NCI-H446 treated with DMSO at 0.1 percent for 48 hours (cell line): ENCODE data around the gene AURKA.
A peak's percentile ranks its signal among the peaks of the same experiment; 100 is the strongest.

Source experiments
- DNase-seq: peaks from one replicate; lab custom pipeline; 2025; lab: John Stamatoyannopoulos, UW

AURKA gene

DNA sequence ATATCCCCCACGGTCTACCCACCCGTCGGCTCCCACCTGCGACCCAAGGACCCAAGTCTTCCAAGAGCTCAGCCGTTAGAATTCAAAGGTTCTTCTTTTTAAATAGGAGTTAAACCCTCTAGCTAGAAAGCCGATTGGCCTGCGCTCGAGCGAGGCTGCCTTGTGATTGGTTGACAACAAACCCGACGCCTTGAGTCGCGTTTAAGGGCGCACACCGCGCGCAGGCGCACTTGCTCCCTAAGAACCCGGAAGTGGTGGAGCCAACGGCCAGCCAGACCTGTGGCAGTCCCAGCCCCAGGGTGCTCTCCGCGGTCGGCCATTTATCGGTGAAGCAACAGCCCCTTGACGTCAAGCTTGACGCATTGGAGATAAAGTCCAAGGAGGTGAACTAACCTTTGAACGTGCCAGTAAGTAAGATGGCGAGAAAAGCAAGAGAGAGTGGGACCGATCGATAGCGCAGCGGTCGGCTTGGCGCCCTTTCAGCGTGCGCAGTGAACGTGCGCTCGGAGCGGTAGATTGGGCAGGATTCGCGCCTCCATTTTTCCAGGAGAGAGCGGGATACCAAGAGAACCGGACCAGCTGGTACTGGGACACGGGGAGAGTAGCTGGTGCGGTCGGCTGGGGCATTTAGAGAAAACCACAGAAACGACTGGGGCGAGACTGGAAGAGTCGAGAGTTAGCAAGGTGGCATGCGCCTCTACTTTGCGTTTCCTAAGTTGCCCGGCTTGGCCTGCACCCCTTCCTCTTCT lies at the start of gene AURKA, which contains the start of gene CSTF1:
AURKA (minus strand) TSS at position 84 of the 749 bp plus-strand sequence. CDS start 4,018 bp downstream, outside the sequence.
CSTF1 (plus strand) TSS at position 514 of the 749 bp plus-strand sequence. CDS start 2,908 bp downstream, outside the sequence.
- DNase-seq: peak; percentile 98

DNA sequence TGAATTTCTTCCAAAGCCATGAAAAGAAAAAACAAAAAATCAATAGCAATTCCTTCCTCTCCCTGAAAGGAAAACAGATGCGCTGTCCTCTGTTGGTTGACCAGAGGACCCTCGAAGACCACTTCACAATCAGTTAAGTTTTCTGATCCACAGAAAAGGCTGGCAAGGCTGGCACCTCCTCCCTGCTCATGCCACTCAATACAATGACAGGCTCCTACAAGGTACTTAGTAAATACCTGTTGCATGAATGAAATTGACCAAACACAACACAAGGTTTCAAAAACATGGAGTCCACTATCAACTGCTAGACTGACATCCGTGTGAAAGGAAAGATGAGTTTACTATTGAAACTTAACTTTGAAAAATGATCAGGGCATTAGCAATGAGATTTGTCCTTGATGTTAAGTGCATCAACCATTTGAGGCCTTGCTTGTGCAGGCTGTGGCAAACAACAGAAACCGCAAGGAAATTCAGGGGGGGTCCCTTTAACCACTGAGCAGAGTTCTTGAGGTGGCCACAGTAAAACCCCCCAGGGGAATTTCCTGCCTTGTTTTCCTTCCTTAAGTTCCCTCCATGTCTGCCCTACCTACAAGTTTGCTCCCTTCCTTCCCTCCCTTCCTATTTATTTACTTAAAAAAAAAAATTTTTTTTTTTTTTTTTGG lies 48.5 kb upstream of the AURKA start:
- no peak for DNase-seq

- DNase-seq: no peak
Observed at GRCh38 chr20:56439771-56440291, 47.8 kb upstream of the AURKA start.

DNA sequence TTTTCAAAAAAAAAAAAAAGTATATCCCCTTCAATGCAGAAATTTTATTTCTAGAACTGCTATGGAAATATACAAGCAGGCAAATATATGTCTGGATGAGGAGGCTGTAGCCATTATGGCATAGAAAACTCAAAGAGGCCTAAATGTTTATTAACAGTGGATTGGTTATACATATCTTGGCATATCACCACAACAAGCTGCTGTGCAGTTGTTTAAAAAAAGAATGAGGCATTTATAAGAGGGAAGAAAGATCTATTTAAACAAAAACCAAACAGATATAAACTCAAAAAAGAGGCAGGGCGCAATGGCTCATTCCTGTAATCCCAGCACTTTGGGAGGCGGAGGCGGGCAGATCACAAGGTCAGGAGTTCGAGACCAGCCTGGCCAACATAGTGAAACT lies 46.3 kb upstream of the AURKA start:
- no peak for DNase-seq

GRCh38 chr20:56437196-56437960 lies 45.4 kb upstream of the AURKA start:
- no peak for DNase-seq

- no peak for DNase-seq
Observed at GRCh38 chr20:56433880-56434255, 41.9 kb upstream of the AURKA start.

DNA sequence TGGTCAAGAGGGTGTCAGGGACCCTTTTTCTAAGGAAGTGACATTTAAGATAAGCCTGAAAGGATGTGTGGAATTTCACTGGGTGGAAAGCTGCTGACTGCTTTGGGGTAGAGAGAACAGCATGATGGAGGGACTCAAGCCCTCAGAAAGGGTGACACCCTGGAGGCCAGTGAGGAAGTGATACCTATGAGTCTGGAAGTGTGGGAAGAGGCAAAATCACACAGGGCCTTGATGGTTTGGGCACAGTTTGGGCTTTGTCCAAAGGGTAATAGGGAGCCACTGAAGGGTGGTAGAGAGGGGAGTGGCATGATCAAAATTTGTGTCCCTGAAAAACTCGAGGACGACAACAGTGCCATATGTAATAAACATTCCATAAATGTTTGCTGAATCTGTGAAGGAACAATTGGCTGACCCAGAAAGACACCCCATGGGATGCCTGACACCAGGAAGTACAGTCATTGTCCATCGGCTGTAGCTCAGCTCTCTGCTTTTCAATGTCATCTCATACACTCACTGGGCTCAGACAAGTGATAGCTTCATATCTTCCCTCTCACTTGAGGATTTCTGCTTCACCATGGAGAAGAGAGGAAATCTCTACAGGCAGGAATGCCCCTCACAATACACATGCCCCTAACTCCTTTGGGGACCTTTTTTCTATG lies 41.3 kb upstream of the AURKA start:
- no peak for DNase-seq

GRCh38 chr20:56431471-56431870 lies 39.5 kb upstream of the AURKA start:
- no peak for DNase-seq

DNA sequence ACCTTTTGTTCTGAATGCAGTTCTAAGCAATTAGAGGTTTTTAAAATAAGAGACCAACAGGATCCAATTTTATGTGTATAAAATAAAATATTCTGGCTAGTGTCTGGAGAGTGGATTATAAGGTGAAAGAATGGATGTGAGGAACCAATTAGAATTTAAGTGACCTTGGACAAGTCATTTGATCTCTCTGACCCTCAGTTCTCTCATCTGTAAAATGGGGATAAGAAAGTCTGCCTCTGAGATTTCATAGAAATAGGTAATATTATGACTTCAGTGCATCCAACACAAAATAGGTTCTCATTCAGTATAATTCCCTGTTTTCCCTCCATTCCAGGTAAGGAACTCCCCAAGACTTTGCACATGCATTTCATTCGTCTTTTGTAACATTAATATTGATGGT lies 38.9 kb upstream of the AURKA start:
- no peak for DNase-seq

- DNase-seq: no peak
Observed at GRCh38 chr20:56430461-56430860, 38.4 kb upstream of the AURKA start.

- no peak for DNase-seq
Observed at GRCh38 chr20:56429941-56430340, 37.9 kb upstream of the AURKA start.

DNA sequence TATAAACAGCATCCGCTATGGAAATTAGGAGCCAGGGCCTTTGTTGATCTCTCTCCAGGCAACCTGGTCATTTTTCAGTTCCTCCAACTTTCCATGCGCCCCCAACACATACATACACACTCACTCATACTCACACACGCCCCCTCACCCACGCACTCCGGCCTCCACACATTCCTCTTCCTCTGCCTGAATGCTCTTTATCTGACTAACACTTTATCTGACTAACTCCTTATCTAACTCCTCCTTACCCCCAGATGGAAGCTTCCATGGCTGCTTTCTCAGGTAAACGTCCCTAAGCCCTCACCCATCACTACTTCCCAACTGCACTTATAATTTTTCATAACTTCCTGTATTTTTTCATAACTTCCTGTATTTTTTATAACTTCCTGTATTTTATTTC lies 37.5 kb upstream of the AURKA start:
- DNase-seq: no peak

- DNase-seq: no peak
Observed at GRCh38 chr20:56428881-56429280, 36.9 kb upstream of the AURKA start.

- DNase-seq: no peak
Observed at GRCh38 chr20:56428410-56428809, 36.4 kb upstream of the AURKA start.

- DNase-seq: no peak
Observed at GRCh38 chr20:56427797-56428196, 35.8 kb upstream of the AURKA start.

- no peak for DNase-seq
Observed at GRCh38 chr20:56426926-56427325, 34.9 kb upstream of the AURKA start.

GRCh38 chr20:56426026-56426425 lies 34.0 kb upstream of the AURKA start:
- DNase-seq: no peak

- no peak for DNase-seq
Observed at GRCh38 chr20:56424931-56425330, 32.9 kb upstream of the AURKA start.

- DNase-seq: no peak
Observed at GRCh38 chr20:56423886-56424285, 31.9 kb upstream of the AURKA start.

DNA sequence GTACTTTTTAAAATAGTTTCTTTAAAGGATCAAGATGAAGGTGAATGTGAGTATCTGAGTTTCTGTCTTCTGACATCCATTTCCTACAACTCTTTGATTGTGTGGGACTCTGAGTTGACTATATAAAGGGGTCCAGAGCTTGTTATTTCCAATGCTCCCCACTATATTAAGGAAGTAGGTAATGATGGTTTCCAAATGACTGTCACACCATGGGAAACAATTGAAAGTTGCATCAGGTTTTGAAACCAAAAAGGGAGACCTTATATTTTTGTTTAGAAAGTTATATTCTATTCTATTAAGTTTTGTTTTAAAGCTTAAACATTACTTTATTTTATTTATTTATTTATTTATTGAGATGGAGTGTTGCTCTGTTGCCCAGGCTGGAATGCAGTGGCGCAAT lies 31.2 kb upstream of the AURKA start:
- no peak for DNase-seq

DNA sequence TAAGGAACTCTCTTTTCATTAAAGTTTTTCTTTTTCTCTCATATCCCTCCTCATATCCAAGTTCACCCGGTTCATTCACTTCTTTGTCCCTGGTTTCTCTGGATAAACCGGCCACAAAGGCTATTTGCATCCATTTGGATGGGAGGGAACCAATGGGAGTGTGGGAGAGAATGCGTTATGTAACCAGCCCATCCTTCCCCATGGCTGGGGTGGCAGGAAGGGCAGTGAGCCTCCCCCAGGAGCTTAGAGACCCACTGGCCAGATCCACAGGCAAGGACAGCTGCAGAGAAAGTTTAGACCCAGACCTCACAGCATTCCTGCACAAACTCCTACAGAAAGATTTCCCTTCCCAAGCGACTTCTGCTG lies 30.8 kb upstream of the AURKA start:
- no peak for DNase-seq
